ENCODE measurements around the gene SLC52A1. TPM values are rescaled to one million over a fixed set of nuclear protein-coding genes. Genes with fewer than 3 reads are reported as not detected.
"Not testable (repeated sequence)": the region's sequence is repeated elsewhere in the genome, so short reads cannot be mapped to it uniquely, and the experiment has no call there.

Gene SLC52A1
- total RNA-seq = not detected

DNA sequence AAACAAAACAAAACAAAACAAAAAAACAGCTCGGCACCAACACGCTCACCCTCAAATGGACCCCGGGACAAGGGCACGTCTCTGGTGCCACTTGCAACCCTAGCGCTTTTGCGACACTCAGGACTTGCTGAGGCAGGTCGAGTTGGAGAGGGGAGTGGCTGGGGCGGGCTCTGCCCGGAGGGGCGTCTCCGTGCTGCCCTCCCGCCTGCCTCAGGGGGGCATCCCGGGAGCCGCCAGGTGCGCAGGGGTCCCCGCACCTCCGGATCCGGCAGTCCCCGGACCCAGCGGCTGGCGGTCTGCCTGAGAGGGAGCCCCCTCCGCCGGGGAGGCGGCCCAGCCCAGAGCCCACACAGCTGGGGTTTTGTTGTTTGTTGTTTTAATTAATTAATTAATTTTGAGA lies at the start of gene SLC52A1:
SLC52A1 (minus strand) TSS at position 112 of the 400 bp plus-strand sequence. CDS start 820 bp downstream, outside the sequence.
- DNase-seq (ENCODE audit: low spot score in 2 of 2) = no peak
- no peak for FAIRE-seq

DNA sequence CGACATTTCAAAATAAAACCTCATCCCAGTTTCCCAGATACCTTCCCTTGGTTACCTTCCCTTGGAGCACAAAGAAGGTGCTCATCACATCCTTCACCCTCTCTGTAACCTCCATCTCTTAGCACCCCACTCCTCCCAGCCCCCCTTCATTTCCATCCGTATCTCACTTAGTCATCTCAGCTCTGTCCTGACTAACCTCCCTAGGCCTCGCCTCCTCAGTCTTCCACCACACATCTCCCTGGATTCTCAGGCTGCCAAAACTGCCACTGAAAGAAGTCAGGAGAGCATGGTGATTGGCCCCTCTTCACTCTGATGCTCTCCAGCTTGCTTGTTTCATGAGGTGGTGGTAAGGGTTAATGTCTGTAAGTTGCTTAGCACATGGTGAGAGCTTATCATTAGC lies 45.4 kb upstream of the SLC52A1 start:
- DNase-seq (ENCODE audit: low spot score in 2 of 2) (no peak), FAIRE-seq (no peak)

DNA sequence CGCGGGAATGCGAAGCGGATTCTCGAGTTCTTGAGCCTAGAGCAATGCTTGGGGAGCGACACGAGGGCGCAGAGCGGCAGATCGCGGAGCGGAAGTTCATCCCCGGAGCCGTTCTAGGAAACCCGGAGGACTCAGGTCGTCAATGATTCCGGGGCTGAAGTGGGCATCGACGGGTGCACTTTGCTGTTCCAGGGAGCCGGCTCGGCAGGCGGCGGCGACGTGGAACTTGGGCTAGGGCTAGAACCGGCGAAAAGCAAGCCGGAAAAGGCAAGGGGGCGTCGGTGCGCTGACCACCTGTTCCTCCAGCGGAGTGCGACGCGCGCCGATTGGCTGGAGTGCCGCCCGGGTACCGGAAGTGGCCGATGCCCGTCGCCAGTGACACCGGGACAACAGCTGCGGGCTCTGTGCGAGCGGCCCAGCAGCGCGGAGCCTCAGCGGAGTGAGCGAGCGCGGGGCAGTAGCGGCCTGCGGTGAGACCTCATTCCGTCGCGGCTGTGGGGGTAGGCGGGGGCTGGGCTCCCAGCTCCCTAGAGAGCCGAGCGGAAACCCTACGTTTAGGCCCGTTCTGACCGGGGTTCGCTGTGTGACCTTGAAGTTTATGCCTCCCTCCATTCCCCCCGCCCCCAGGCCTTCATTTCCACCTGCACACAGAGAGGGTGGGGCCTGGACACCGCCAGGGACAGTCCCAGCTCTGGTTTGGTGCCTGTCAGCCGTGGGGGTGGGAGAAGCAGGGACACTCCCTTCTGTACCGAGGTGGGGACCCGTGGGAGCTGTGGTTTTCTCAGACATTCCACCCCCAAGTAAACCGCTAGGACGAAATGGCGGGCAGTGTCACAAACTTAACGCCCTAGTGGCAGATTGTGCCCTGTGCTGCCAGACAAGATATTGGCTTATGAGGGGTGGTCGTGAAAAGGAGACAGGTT lies 43.1 kb upstream of the SLC52A1 start, which contains the start of gene ZFP3:
ZFP3 (plus strand) TSS at position 362 of the 923 bp plus-strand sequence. CDS start 13,038 bp downstream, outside the sequence.
- peak; percentile 75 to 83 for DNase-seq (ENCODE audit: low spot score in 2 of 2)
- FAIRE-seq = no peak

DNA sequence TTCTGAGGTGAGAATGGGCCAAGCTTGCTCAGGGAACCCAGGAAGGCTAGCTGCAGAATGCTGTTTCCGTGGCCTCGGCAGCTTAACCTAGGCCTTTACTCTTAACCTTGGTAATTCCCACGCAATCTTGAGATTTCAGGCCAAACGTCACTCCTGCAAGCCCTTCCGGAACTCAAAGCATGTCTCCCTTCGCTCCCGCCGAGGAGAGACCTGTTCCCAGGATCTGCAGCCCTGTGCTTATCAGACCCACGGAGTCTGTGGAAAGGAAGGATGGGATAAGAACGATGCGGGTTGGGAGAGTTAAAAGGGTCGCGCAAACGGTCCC lies 42.5 kb upstream of the SLC52A1 start:
- DNase-seq (ENCODE audit: low spot score in 2 of 2) (no peak), FAIRE-seq (no peak)

DNA sequence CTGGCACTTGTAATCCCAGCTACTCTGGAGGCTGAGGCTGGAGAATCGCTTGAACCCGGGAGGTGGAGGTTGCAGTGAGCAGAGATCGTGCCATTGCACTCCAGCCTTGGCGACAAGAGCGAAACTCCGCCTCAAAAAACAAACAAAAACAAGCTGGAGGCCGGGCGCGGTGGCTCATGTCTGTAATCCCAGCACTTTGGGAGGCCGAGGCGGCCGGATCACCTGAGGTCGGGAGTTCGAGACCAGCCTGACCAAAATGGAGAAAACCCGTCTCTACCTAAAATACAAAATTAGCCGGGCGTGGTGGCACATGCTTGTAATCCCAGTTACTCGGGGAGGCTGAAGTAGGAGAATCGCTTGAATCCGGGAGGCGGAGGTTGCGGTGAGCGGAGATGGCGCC lies 42.0 kb upstream of the SLC52A1 start:
- not testable (repeated sequence) for DNase-seq (ENCODE audit: low spot score in 2 of 2); FAIRE-seq

DNA sequence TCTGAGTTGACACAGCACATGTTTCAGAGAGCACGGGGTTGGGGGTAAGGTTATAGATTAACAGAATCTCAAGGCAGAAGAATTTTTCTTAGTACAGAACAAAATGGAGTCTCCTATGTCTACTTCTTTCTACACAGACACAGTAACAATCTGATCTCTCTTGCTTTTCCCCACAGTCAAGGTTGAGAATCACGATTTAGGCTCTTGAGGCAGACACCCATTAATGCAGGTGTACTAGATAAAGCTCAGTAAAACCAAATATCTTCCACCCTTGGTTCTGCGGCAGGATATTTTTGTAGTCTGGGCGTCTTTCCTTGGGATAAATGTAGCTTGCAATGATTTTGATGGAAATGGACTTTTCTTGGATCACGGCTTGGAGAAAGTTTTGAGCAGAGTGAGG lies 40.2 kb upstream of the SLC52A1 start:
- not testable (repeated sequence) for FAIRE-seq

DNA sequence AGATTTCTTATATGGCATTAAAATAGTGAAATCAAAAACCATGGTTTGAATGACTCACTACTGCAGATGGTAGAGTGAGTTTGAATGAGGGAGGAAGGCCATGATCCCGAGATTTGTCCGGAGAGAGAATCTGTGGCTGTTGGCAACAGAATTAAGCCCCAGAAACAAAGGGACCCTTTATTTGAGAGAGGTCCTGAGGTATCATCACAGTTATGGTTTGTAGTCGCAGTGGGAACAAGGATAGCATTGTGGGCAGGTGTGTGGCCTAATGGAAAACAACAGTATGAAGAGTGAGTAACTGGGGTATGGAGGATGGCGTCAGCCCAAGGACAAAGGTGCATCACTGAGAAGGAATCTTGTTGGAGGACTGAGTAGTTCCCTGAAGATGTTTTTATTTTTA lies 34.5 kb upstream of the SLC52A1 start:
- DNase-seq (ENCODE audit: low spot score in 2 of 2) (no peak), FAIRE-seq (no peak)

More for the DNA sequence above, 40.2 kb upstream of the SLC52A1 start:
- not testable (repeated sequence) for DNase-seq (ENCODE audit: low spot score in 2 of 2)

DNA sequence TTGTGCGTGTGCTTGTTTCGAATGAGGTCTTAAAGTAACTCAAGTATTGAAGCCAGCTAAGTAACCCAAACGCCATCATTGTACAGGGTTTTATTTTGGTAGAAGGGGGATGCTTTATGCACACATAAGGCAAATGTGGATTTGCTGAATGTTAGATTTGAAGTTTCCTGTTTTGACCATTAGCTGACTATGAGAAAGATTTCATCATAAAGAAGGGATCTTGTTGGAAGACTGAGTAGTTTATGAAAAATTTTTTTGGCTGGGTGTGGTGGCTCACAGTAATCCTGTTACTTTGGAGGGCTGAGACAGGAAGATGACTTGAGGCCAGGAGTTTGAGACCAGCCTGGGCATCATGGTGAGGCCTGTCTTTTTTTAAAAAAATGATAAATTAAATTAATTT lies 33.0 kb upstream of the SLC52A1 start:
- DNase-seq (ENCODE audit: low spot score in 2 of 2) = no peak
- no peak for FAIRE-seq

DNA sequence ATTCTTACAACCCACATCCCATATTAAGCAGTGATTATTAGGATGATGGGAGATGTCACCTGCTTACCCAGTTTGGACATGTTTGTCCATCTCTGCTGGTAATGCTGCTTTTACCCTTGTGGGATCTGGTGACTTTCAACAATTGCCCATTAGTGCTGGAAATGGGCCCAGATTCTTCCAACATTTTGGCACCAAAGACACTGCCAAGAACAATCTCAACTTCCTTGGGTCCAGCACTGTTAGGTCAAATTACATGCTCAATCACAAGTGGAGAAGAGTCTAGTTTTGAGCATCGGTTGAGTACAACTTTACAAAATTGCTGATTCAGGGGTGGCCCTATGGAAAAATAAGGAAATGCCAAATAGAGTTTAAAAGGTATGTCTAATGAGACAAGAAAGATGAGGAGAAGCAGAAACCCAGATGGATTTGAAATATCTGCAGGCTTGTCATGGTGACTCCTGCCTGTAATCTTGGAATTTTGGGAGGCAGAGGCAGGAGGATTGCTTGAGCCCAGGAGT lies 30.1 kb upstream of the SLC52A1 start:
- FAIRE-seq (no peak), DNase-seq (ENCODE audit: low spot score in 2 of 2) (no peak)

DNA sequence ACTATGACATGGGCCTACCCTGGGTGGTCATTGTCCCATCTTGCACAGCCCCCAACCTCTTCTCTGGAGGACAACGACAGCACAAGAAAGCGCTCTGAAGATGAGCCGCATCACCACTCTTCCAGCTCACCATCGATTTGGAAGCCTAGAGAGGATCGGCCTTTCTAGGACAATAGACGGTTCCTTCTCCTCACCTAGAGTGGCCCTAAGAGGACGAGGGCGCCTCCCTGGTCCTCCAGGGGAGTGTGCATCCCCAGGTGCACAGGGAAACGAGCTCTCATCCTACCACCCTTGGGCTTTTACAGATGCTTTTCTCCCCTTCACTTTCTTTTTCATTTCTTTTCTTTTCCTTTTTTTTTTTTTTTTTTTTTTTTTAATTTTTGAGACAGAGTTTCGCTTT lies 20.3 kb upstream of the SLC52A1 start:
- no peak for FAIRE-seq
- no peak for DNase-seq (ENCODE audit: low spot score in 2 of 2)

DNA sequence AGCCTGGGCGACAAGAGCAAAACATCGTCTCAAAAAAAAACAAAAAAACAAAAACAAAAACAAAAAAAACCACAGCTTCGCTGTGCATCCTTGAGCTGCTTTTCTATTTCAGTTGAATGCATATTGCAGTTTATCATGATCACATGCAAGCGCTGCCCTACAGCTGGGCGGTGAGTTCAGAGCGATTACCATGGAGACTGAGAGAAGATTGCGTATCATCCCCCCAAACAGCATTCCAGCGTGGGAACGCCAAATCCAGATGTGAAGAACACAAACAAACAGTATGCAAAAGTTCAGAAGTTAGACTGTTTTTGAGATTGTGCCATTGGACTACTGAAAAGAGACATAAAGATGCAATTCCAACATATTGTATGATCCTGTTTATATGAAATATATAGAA lies 15.1 kb upstream of the SLC52A1 start:
- FAIRE-seq (no peak), DNase-seq (ENCODE audit: low spot score in 2 of 2) (no peak)

DNA sequence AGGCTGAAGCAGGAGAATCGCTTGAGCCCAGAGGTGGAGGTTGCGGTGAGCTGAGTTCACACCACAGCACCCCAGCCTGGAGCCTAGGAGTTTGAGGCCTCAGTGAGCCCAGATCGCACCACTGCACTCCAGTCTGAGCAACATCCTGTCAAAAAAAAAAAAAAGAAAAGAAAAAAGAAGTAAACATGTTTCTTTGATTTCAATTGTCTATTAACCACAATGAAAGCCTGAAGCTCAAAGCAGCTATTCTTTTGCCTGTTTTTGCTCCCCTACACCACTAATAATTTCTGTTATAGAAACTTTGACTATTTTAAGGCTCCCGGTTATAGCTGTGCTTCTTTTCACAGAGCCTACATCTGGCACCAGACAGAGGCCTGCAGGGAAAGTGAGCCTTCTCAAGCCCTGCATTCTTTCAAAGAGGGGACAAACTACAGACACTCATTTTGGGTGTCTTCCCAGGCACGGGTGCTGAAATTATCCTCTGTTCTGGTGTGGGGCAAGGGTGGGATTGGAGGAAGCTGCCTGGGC lies 14.2 kb upstream of the SLC52A1 start:
- DNase-seq (ENCODE audit: low spot score in 2 of 2) (no peak), FAIRE-seq (no peak)

DNA sequence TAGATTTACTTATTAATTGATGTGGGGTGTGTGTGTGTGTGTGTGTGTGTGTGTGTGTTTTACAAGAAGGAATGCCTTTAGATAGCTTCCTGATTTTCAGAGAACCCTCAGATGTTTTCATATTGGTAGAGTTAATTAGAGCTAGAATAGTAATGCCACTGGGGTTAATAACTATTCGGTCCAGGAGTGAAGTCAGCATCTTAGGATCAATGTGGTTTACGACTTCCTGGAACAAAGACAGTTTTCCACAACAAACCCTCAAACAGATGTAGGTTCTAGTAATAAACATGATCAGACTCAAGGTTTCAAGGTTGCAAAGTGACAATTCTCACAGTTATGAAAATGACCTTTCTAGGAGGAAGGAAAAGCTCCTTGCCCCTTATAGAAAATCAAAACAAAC lies 12.2 kb upstream of the SLC52A1 start:
- DNase-seq (ENCODE audit: low spot score in 2 of 2) = no peak
- no peak for FAIRE-seq

DNA sequence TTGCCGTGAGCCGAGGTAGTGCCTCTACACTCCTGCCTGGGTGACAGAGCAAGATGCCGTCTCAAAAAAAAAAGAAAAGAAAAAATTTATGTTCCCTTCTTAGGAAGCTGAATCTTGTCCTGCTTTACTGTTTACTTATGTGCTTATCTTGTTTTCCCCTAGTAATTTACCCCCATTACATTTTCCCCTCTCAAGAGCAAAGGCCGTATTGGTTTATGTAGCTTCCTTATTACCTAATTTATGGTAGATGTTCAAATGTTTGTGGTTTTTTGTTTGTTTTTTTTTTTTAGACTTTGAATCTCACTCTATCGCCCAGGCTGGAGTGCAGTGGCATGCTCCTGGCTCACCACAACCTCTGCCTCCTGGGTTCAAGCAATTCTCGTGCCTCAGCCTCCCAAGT lies 10.3 kb upstream of the SLC52A1 start:
- FAIRE-seq (no peak), DNase-seq (ENCODE audit: low spot score in 2 of 2) (no peak)

DNA sequence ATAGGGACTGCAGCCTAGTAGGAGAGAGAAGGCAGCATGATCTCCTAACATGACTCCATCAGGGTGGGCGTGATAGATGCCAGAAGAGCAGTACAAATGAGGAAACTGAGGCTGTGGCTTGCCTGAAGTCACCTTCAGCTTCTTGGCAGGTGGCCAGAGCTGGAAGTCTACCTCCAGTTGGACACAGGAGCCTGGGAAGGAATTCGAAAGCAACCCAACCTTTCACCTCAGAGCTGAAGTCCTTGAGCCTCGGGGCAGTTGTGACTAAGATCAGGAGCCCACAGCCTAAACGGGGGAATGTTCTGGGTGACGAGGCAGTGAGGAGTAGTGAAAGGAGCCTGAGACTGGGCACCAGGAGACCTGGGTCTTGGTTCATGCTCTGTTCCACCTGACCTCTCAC lies 9.4 kb upstream of the SLC52A1 start:
- DNase-seq (ENCODE audit: low spot score in 2 of 2) (no peak), FAIRE-seq (no peak)

DNA sequence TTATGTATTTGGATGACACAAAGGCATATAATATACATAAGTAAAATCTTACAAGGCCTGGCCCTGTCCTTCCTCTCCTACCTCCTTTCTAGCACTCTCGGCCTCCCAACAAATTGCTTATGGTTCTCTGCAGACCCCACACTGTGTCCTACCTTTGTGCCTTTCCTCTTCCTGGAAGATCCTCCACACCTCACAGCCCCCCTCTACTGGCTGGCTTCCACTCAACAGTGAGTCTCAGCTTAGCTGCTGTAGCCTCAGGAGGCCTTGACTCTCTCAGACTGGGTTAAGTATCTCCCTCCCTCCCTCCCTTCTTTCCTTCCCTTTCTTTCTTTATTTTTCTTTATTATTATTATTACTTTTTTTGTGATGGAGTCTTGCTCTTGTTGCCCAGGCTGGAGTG lies 8.3 kb upstream of the SLC52A1 start:
- DNase-seq (ENCODE audit: low spot score in 2 of 2) (no peak), FAIRE-seq (no peak)

DNA sequence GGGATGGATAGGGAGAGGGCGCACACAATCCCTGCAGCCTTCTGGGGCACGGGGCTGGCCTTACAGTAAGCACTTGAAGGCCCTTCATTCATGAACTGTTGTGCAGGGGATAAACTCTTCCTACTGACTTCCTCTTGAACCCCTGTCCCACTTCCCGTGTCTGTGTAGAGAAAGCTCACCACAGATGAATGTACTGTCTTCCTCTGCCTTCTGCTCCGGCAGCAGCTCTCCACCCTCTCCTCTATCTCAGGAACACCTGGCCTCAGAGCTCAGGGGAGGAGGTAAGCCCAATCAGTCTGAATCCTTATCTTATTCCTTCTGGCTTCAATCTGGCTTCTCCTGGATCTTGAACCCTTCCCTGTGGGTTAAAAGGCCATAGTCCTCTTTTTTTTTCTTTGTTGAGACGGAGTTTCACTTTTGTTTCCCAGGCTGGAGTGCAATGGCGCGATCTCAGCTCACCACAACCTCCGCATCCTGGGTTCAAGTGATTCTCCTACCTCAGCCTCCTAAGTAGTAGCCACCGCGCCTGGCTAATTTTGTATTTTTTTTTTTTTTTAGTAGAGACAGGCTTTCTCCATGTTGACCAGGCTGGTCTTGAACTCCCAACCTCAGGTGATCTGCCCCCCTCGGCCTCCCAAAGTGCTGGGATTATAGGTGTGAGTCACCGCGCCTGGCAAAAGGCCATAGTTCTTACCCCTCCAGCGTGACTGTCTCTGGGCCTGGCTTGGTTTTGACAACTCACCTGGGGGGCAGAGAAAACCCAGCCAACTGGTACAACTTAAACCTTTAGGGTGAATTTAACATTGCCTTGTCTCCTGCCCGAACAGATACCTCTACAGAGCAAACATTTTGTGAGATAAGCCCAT lies 7.2 kb upstream of the SLC52A1 start:
- no peak for DNase-seq (ENCODE audit: low spot score in 2 of 2)
- FAIRE-seq = no peak

DNA sequence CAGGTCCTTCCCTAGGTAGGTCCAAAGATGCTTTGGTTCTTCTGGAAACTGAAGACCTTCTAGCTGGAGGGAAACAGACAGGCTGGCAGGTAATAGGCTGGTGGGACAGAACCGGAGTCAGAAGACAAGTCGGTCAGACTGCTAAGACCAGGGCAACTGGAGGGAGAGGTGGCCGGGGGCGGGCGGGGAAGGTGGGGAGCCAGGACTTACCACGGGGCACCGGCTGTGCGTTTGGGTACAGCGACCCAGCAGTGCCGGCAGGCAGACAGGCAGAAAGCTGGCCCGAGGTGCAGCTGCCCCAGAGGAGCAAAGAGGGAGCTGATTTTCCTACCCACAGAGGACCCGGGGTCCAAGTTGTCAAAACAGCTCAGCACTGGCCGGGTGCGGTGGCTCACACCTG lies 575 bp downstream of the SLC52A1 start:
- no peak for FAIRE-seq
- no peak for DNase-seq (ENCODE audit: low spot score in 2 of 2)

DNA sequence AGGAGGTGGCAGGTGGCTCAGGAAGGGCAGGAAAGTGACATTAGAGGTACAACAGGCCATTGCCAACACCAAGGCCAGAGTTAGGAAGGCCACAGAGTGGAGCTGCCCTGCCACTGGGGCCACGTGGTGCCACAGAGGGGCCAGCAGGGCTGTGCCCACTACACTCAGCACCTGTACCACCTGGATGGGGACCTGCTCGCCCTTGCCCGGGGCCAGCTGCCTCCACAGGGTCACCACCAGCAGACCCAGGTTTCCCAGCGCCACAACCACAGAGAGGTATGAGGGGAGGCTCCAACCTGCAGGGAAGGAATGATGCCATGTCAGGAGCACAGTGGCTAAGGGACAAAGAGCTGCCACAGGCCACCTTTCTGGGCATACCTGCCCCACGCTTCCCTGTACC lies 1.2 kb downstream of the SLC52A1 start:
- FAIRE-seq (no peak), DNase-seq (ENCODE audit: low spot score in 2 of 2) (no peak)

DNA sequence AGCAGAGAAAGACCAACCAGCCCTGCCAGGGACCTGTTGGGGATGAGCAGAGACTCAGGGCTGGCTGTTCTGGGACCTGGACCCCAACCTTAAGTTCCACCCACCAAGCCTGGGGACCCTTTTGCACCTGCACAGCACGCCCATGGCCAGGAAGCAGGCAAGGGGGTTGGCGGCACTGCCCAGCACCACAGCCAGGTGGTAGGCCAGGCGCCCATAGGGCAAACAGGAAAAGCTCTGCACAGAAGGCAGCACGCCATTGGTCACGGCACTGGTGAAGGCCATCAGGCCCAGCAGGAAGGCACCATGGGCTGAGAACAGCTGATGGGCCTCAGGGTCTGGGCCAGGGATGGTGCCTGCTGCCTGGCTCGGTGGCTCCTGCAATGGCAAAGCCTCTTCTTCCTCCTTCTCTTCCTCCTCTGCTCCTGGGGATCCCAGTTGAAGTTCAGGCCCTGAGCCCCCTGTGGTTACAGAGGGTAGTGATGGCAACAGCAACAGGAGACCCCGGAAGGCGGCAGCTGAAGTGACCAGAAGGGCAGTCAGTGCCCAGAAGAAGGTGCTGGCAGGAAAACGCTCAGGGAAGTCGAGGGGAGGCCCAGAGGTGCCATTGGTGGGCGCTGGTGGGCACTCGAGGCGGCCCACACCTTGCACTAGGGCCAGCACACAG lies 1.7 kb downstream of the SLC52A1 start:
- DNase-seq (ENCODE audit: low spot score in 2 of 2) = no peak

More for the DNA sequence above, 1.7 kb downstream of the SLC52A1 start:
- no peak for FAIRE-seq
